GM19239 (cell line): ENCODE data around the gene SLC3A2.
"Not testable (repeated sequence)": the region's sequence is repeated elsewhere in the genome, so short reads cannot be mapped to it uniquely, and the experiment has no call there.

Experiments
- DNase-seq: peaks from one replicate; pipeline ENCODE4 v3.0.0; 2011; ENCODE audit warnings: low spot score; ENCODE audit not compliant: insufficient read length
- FAIRE-seq: peaks from 2 replicates; lab custom pipeline; 2011; peaks lifted over from hg19 to GRCh38; lab: Jason Lieb, UNC

SLC3A2 gene

DNA sequence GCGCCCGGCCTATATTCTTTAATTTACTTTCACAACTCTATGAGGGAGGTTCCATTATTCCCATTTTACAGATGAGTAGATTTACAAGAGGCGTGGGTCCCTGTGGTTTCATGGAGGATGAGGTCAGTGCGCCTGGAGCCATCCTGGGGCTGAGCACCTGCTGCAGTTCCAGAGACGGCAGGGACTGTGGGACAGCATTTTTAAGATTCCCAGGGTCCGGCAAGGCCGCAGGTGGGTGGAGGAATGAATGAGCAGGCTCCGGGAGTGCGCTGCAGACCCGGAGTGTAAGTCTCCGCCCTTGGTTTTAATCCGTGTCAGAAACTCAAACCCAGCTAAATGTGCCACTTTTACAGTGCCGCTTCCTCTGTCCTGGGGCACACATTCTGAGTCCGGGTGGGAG lies 44.6 kb downstream of the SLC3A2 start:
- no peak for FAIRE-seq

GRCh38 chr11:62925745-62926679 lies 45.3 kb downstream of the SLC3A2 start:
- no peak for DNase-seq
- FAIRE-seq = no peak

More for the DNA sequence above, 44.6 kb downstream of the SLC3A2 start:
- no peak for DNase-seq

- FAIRE-seq = no peak
- no peak for DNase-seq
Observed at GRCh38 chr11:62926680-62927455, 46.2 kb downstream of the SLC3A2 start.

- DNase-seq = no peak
- no peak for FAIRE-seq
Observed at GRCh38 chr11:62928011-62928410, 47.3 kb downstream of the SLC3A2 start.

DNA sequence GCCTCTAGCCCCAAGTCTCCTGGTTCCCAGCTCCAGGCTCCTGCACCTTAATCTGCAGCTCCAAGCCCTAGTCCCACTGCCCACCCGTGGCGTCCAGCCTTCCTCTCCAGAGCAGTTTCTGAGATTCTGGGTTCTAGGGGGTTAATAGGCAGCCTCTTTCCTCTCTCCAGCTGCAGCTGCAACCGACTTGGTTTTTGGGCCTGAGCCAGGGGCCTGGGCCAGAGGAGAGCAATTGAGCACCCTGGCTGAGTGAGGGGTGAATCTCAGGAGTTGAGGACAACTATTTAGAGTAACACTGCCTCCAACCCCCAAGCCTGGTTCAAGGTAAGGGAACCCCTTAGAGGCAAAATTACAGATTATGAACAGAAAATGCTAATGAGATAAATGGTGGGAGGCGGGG lies 49.5 kb downstream of the SLC3A2 start:
- DNase-seq = no peak
- no peak for FAIRE-seq

DNA sequence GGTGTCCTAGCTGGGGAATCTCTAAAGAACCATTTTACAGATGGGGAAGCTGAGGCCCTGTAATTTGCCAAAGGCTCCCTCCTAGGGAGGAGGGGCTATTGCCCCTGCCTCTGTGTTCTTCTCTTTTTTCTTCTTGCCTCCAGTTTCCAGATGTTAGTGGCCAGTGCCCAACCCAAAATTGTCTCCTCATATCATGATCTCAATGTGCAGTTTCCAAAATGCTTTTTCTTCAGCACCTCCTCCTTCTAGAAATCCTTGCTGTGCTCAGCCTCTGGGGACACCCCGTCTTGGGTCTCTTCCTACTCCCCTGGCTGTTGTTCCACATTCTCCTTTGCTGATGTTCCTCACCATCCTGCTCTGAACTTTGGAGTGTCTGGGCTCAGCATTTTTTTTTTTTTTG lies 50.0 kb downstream of the SLC3A2 start:
- FAIRE-seq (no peak), DNase-seq (no peak)

DNA sequence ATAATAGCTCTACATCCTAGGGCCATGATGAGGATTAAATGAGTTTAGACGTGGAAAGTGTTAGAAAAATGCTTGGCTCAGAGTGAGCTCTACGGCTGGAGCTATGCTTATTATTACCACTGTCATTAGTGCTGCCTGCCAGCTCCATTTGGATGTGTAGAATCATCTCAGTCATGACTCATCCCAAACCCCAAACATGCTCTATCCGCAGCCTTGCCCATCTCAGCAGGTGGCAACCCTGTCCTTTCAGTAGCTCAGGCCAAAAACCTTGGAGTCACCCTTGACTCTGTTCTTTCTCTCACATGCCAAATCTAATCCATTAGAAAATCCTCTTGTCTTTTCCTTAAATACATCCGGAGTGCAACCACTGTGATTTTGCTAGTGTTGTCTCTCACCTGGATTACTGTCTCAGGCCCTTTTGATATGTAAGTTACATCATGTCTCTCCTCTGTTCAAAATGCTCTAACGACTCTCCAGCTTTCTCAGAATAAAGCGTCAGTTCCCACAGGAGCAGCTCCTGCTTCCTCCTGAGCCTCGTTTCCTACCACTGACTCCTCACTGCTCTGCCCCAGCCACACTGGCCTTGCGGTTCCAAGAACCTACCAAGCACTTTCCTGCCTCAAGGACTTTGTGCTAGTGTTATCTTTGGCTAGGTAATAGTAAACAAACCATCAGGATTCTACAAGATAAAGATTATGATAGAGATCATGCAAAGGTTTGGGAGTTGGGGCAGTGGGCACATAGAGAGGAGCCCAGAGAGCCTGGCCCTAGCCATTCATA lies 51.0 kb downstream of the SLC3A2 start:
- no peak for FAIRE-seq

GRCh38 chr11:62933285-62933684 lies 52.6 kb downstream of the SLC3A2 start:
- no peak for FAIRE-seq

More for the DNA sequence above, 51.0 kb downstream of the SLC3A2 start:
- DNase-seq = no peak

GRCh38 chr11:62933750-62934495 lies 53.2 kb downstream of the SLC3A2 start:
- FAIRE-seq (no peak), DNase-seq (no peak)

More at GRCh38 chr11:62933285-62933684, 52.6 kb downstream of the SLC3A2 start:
- DNase-seq = no peak

GRCh38 chr11:62934496-62934785 lies 53.7 kb downstream of the SLC3A2 start:
- FAIRE-seq = no peak

GRCh38 chr11:62937528-62937927 lies 56.8 kb downstream of the SLC3A2 start:
- not testable (repeated sequence) for DNase-seq, FAIRE-seq

More at GRCh38 chr11:62934496-62934785, 53.7 kb downstream of the SLC3A2 start:
- DNase-seq = no peak
